HG02870 (cell line): Measurements from ENCODE around the gene ZNF609.
"Not testable (repeated sequence)": the region's sequence is repeated elsewhere in the genome, so short reads cannot be mapped to it uniquely, and the experiment has no call there.

Experiments
- ATAC-seq: cut with Tn5 transposase; IDR thresholded peaks from one replicate; pipeline ENCODE4 v1.9.1; 2021; ENCODE audit warnings: mild to moderate bottlenecking, moderate library complexity; ENCODE audit not compliant: unreplicated experiment

The ZNF609 gene

GRCh38 chr15:64617727-64618126 lies 157.3 kb downstream of the ZNF609 start:
- ATAC-seq: no peak

GRCh38 chr15:64618138-64618537 lies 157.8 kb downstream of the ZNF609 start:
- ATAC-seq: no peak

- ATAC-seq: no peak
These were observed 158.2 kb downstream of the ZNF609 start for GRCh38 chr15:64618540-64618939.

- ATAC-seq: no peak
These were observed 159.8 kb downstream of the ZNF609 start for GRCh38 chr15:64619880-64620839.

- ATAC-seq: no peak
These were observed 160.7 kb downstream of the ZNF609 start for GRCh38 chr15:64621056-64621455.

- ATAC-seq: peak; percentile 56
These were observed 162.3 kb downstream of the ZNF609 start for GRCh38 chr15:64622410-64623260.

- no peak for ATAC-seq
These were observed 163.1 kb downstream of the ZNF609 start for GRCh38 chr15:64623347-64623996.

- ATAC-seq: no peak
These were observed 163.9 kb downstream of the ZNF609 start for GRCh38 chr15:64624242-64624641.

GRCh38 chr15:64629063-64629462 lies 168.7 kb downstream of the ZNF609 start:
- no peak for ATAC-seq

GRCh38 chr15:64630396-64631107 lies 170.2 kb downstream of the ZNF609 start:
- no peak for ATAC-seq

GRCh38 chr15:64632639-64633038 lies 172.3 kb downstream of the ZNF609 start:
- ATAC-seq: not testable (repeated sequence)

- ATAC-seq: no peak
These were observed 173.0 kb downstream of the ZNF609 start for GRCh38 chr15:64633332-64633731.

GRCh38 chr15:64634027-64634426 lies 173.6 kb downstream of the ZNF609 start:
- peak; percentile 82 for ATAC-seq

- ATAC-seq: peak; percentile 52
These were observed 174.5 kb downstream of the ZNF609 start for GRCh38 chr15:64634576-64635498.

- no peak for ATAC-seq
These were observed 175.4 kb downstream of the ZNF609 start for GRCh38 chr15:64635499-64636495.

GRCh38 chr15:64636556-64636955 lies 176.2 kb downstream of the ZNF609 start:
- ATAC-seq: no peak

GRCh38 chr15:64637412-64637811 lies 177.0 kb downstream of the ZNF609 start:
- no peak for ATAC-seq

GRCh38 chr15:64639744-64640143 lies 179.4 kb downstream of the ZNF609 start:
- ATAC-seq: not testable (repeated sequence)
